GM12875 (cell line): ENCODE results near the gene PLPP4.

Source experiments
- H3K4me3 ChIP-seq: one replicate; pipeline ENCODE4 v1.5.1; 2011; ENCODE audit warnings: low read depth, low read length, control low read depth
- CTCF ChIP-seq: IDR thresholded peaks from 2 replicates; pipeline ENCODE4 v1.5.1; 2011; ENCODE audit warnings: low read depth, mild to moderate bottlenecking, control low read depth, inconsistent platforms, low read length, moderate library complexity, borderline replicate concordance; ENCODE audit not compliant: insufficient read depth

PLPP4 gene

GRCh38 chr10:120477021-120477742 lies 20.2 kb downstream of the PLPP4 start:
- H3K4me3 ChIP-seq = no peak overlapping the region
- TF ChIP-seq CTCF = no peak

- TF ChIP-seq CTCF = no peak
- H3K4me3 ChIP-seq = no peak overlapping the region
These were observed 20.7 kb downstream of the PLPP4 start for GRCh38 chr10:120477743-120478141.

- H3K4me3 ChIP-seq = no peak overlapping the region
- TF ChIP-seq CTCF = no peak
These were observed 21.4 kb downstream of the PLPP4 start for GRCh38 chr10:120478386-120478785.

- H3K4me3 ChIP-seq = no peak overlapping the region
- TF ChIP-seq CTCF = no peak
These were observed 22.5 kb downstream of the PLPP4 start for GRCh38 chr10:120479506-120479905.

- no peak for TF ChIP-seq CTCF
- H3K4me3 ChIP-seq = no peak overlapping the region
These were observed 23.1 kb downstream of the PLPP4 start for GRCh38 chr10:120480065-120480600.

GRCh38 chr10:120480848-120481247 lies 23.8 kb downstream of the PLPP4 start:
- TF ChIP-seq CTCF = no peak

GRCh38 chr10:120483006-120483405 lies 26.0 kb downstream of the PLPP4 start:
- no peak for TF ChIP-seq CTCF

More at GRCh38 chr10:120480848-120481247, 23.8 kb downstream of the PLPP4 start:
- H3K4me3 ChIP-seq = no peak overlapping the region

More at GRCh38 chr10:120483006-120483405, 26.0 kb downstream of the PLPP4 start:
- H3K4me3 ChIP-seq = no peak overlapping the region
